ENCODE measurements around the gene DEF6. TPM values are rescaled to one million over a fixed set of nuclear protein-coding genes. Genes with fewer than 3 reads are reported as not detected.

The DEF6 gene
- total RNA-seq, 1 donor from 2014 or later: 79.9 TPM

DNA sequence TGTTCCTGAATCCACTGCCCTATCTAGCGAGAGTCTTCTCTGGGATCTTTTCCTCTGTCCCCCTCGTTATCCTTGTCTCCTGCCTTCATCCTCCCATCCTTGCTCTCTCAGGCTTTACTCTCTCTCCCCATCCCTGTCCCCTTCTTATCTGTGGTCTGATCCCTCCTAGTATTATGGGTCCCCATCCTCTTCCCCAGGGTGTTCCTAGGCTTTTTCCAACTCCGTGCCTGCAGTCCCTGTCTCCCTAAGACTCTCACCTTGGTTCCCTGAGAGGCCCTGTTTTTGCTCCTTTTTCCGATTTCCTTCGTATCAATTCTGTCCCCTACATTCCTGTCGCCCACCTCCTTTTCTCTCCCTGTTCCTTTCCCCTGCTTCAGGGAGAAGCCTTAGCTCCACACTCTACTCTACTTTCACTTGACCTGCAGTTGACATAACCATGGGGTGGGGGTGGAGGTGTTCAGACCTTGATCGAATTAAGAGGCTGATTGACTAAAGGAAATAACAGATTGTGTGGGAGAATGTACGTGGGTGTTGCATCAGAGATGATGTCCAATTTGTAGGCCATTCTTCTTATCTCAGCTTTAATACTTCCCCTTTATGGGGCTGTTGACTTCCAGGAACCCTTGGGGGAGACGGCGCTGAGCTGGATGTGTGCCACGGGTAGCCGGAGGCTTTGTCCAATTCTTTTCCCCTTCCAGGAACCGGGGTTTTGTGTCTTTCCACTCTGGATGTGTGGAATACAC is 45.6 kb downstream of the DEF6 start:
- Mint-ChIP-seq H3K27ac (peak overlapping the region; percentile 83), H3K36me3 (ENCODE audit: low read depth) (peaks cover 31% of the 10 kb centered on the region), H3K9me3 (no peaks in the 10 kb centered on the region), H3K4me3 (peak overlapping the region; percentile 87), H3K27me3 (no peaks in the 10 kb centered on the region), H3K4me1 (peaks cover 59% of the 10 kb centered on the region)
- TF ChIP-seq, protein P1, sequence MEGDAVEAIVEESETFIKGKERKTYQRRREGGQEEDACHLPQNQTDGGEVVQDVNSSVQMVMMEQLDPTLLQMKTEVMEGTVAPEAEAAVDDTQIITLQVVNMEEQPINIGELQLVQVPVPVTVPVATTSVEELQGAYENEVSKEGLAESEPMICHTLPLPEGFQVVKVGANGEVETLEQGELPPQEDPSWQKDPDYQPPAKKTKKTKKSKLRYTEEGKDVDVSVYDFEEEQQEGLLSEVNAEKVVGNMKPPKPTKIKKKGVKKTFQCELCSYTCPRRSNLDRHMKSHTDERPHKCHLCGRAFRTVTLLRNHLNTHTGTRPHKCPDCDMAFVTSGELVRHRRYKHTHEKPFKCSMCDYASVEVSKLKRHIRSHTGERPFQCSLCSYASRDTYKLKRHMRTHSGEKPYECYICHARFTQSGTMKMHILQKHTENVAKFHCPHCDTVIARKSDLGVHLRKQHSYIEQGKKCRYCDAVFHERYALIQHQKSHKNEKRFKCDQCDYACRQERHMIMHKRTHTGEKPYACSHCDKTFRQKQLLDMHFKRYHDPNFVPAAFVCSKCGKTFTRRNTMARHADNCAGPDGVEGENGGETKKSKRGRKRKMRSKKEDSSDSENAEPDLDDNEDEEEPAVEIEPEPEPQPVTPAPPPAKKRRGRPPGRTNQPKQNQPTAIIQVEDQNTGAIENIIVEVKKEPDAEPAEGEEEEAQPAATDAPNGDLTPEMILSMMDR (IDR thresholded peaks at IDR 0.05): no peak
- POLR2A ChIA-PET: interaction anchor here (0.5 to 3.8 kb wide), 12 partner anchors 11 to 390 kb away, joined by 3 to 29 read pairs (median 6); partner anchors contain the start of genes FANCE and RPL10A
- intact Hi-C loops (cut with micrococcal nuclease): loop anchor here (2.0 to 5.0 kb wide), 2 partner anchors 52 to 389 kb away; no protein-coding TSS in a partner anchor
- ATAC-seq (ENCODE audit: low read depth) (peak; percentile 7), DNase-seq (no peak)
- CTCF ChIA-PET: interaction anchor here (1.0 to 5.2 kb wide), 9 partner anchors 15 to 125 kb away, joined by 3 to 84 read pairs (median 6); partner anchors contain the start of genes FANCE and RPL10A

DNA sequence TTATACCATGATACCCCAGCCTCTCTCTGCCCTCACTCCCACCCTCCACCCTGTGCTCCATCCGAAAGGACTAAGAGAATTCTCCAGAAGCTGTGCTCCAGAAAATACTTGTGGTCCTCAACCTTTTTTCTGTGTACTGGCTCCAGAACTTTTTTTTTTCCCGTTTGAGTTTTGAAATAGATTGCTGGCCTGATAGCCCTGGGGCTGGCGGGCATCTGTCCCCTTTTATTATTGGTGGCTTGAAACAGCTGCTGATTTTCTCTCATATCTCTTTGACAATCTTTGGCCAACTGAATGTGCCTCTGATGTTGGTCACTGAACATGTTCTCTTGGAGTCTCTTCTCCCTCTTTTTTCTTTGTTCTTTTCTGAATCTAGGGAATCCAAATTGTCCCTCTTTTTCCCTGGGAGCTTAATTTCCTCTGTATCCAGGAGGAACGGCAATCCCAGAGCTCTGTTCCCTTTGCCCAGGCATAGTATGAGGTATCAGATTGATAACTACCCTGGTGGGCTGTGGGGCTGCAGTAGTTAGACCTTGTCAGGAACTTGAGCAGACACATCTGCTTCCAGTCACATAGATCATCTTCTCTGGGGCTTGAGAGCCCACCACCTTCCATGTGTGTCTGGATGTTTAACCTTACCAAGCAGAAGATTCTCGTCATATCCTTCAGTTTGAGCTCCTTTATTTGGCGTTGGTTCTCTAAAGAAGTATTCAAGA is 46.4 kb downstream of the DEF6 start:
- no peak for DNase-seq
- ChIA-PET POLR2A (interaction anchor here (0.5 to 3.8 kb wide), 6 partner anchors 18 to 124 kb away, joined by 3 to 29 read pairs (median 13); partner anchors contain the start of genes FANCE and RPL10A), CTCF (interaction anchor here (0.7 to 5.2 kb wide), 9 partner anchors 16 to 124 kb away, joined by 3 to 84 read pairs (median 4); partner anchors contain the start of gene FANCE)
- no peaks in the 10 kb centered on the region for H3K27me3 Mint-ChIP-seq
- H3K27ac Mint-ChIP-seq: peak overlapping the region; percentile 83
- H3K4me3 Mint-ChIP-seq: peak overlapping the region; percentile 87
- H3K36me3 Mint-ChIP-seq (ENCODE audit: low read depth): peaks cover 37% of the 10 kb centered on the region
- TF ChIP-seq, protein P1 (IDR thresholded peaks at IDR 0.05): no peak
- intact Hi-C loops (cut with micrococcal nuclease): loop anchor here (2.0 to 5.0 kb wide), 2 partner anchors 51 to 388 kb away; no protein-coding TSS in a partner anchor
- no peaks in the 10 kb centered on the region for H3K9me3 Mint-ChIP-seq
- H3K4me1 Mint-ChIP-seq: peaks cover 63% of the 10 kb centered on the region
- ATAC-seq (ENCODE audit: low read depth): no peak

DNA sequence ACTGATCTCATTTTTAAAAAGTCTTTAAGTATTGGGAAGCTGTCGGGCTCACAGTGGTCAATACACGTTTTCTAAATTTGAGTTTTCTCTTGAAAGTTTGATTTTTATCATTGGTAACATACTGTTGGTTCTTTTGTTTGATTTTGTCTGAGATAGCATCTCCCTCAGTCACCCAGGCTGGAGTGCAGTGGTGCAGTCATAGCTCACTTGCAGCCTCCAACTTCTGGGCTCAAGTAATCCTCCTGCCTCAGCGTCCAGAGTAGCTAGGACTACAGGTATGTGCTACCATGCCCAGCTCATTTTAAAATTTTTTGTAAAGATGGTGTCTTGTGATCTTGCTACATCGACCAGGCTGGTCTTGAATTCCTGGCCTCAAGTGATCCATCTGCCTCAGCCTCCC is 53.8 kb downstream of the DEF6 start:
- Mint-ChIP-seq H3K36me3 (ENCODE audit: low read depth) (peaks cover 71% of the 10 kb centered on the region), H3K27ac (peak overlapping the region; percentile 41), H3K9me3 (no peaks in the 10 kb centered on the region), H3K27me3 (no peaks in the 10 kb centered on the region), H3K4me3 (no peak overlapping the region), H3K4me1 (peaks cover 66% of the 10 kb centered on the region)
- no peak for DNase-seq
- TF ChIP-seq, protein P1 (IDR thresholded peaks at IDR 0.05): no peak
- no peak for ATAC-seq (ENCODE audit: low read depth)
- intact Hi-C loops (cut with micrococcal nuclease): no loop called here
- ChIA-PET POLR2A (interaction anchor here (0.7 kb wide), 1 partner anchor 559 kb away, joined by 6 read pairs; the partner anchor contains the start of gene BLTP3A), CTCF (no interaction called here)

DNA sequence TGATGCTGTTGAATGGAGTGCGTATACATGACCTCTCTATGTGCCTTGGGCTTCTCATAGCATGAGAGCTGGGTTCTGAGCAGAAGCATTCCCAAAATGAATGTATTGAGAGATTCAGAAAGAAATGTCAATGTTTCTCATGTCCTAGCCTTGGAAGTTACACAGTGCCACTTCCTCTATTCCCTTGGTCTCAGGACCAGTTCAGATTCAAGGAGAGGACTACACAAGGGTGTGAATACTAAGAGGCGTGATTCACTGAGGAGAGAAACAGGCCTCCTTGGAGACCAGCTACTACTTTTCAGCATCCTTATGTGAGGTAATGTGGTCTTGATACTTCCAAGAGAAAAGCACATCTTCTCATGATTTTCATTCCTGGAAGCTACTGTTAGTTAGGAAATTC is 55.1 kb downstream of the DEF6 start:
- DNase-seq (no peak), ATAC-seq (ENCODE audit: low read depth) (no peak)
- intact Hi-C loops (cut with micrococcal nuclease): no loop called here
- Mint-ChIP-seq H3K27ac (no peak overlapping the region), H3K27me3 (no peaks in the 10 kb centered on the region), H3K9me3 (no peaks in the 10 kb centered on the region), H3K36me3 (ENCODE audit: low read depth) (peaks cover 75% of the 10 kb centered on the region), H3K4me1 (peaks cover 54% of the 10 kb centered on the region), H3K4me3 (no peak overlapping the region)
- ChIA-PET POLR2A (no interaction called here), CTCF (no interaction called here)
- TF ChIP-seq, protein P1 (IDR thresholded peaks at IDR 0.05): no peak
